SJSA1 (cell line): ENCODE results near the gene IDUA. TPM values are rescaled to one million over a fixed set of nuclear protein-coding genes. Genes with fewer than 3 reads are reported as not detected.

ENCODE experiments used
- DNase-seq, 2 experiments: peaks; one replicate each; pipeline ENCODE4 v3.0.0-alpha.2; 2015 to 2020; ENCODE audit warnings: low spot score in 2 of 2, low read depth in 1 of 2
- H3K27ac ChIP-seq: fragments of 250-450 bp; sonication (Bioruptor Pico); 2 replicates; pipeline ENCODE4 v1.5.1; 2020; ENCODE audit warnings: mild to moderate bottlenecking, moderate library complexity
- H3K27me3 ChIP-seq: fragments of 250-450 bp; sonication (Bioruptor Pico); replicated peaks from 2 replicates; pipeline ENCODE4 v1.5.1; 2020; ENCODE audit warnings: mild to moderate bottlenecking, moderate library complexity
- H3K36me3 ChIP-seq: fragments of 250-450 bp; sonication (Bioruptor Pico); 2 replicates; pipeline ENCODE4 v1.5.1; 2020; ENCODE audit warnings: mild to moderate bottlenecking
- H3K4me1 ChIP-seq: fragments of 250-450 bp; sonication (Bioruptor Pico); replicated peaks from 2 replicates; pipeline ENCODE4 v1.6.1; 2021; ENCODE audit warnings: mild to moderate bottlenecking
- H3K4me3 ChIP-seq: fragments of 250-450 bp; sonication (Bioruptor Pico); 2 replicates; pipeline ENCODE4 v1.5.1; 2020; ENCODE audit warnings: mild to moderate bottlenecking
- H3K9me3 ChIP-seq: fragments of 250-450 bp; sonication (Bioruptor Pico); replicated peaks from 2 replicates; pipeline ENCODE4 v1.5.1; 2020; ENCODE audit warnings: mild to moderate bottlenecking
- total RNA-seq: library from RNA; depleted of rRNA; stranded (reverse); fragments of >200 nt; shearing (Covaris generic); gene quantifications from 2 replicates; pipeline ENCODE4 v1.2.3, GENCODE V29; 2014

IDUA gene
- total RNA-seq, 1 experiment from 2014 or later, result 2.4 TPM

GRCh38 chr4:1002131-1002630 is 15.3 kb downstream of the IDUA start:
- Histone ChIP-seq H3K9me3 (no peaks in the 10 kb centered on the region), H3K4me3 (no peak overlapping the region), H3K36me3 (no peaks in the 10 kb centered on the region), H3K4me1 (no peaks in the 10 kb centered on the region), H3K27ac (no peak overlapping the region), H3K27me3 (peaks cover 18% of the 10 kb centered on the region)
- no peak for DNase-seq

- Histone ChIP-seq H3K36me3 (no peaks in the 10 kb centered on the region), H3K4me1 (no peaks in the 10 kb centered on the region), H3K27ac (no peak overlapping the region), H3K27me3 (peaks cover 14% of the 10 kb centered on the region), H3K4me3 (no peak overlapping the region), H3K9me3 (no peaks in the 10 kb centered on the region)
- no peak for DNase-seq
Observed at GRCh38 chr4:1002631-1003251, 15.9 kb downstream of the IDUA start.

- Histone ChIP-seq H3K4me3 (no peak overlapping the region), H3K4me1 (no peaks in the 10 kb centered on the region), H3K36me3 (no peaks in the 10 kb centered on the region), H3K27ac (no peak overlapping the region), H3K27me3 (peaks cover 12% of the 10 kb centered on the region; the same call in 1 of the 2 replicates), H3K9me3 (no peaks in the 10 kb centered on the region)
- no peak for DNase-seq
Observed at GRCh38 chr4:1003271-1004070, 16.6 kb downstream of the IDUA start.

GRCh38 chr4:1004071-1004418 is 17.2 kb downstream of the IDUA start:
- no peaks in the 10 kb centered on the region for H3K36me3 ChIP-seq
- DNase-seq, result no peak
- H3K4me3 ChIP-seq, result no peak overlapping the region
- H3K4me1 ChIP-seq, result peaks cover 1% of the 10 kb centered on the region; the same call in 1 of the 2 replicates
- no peak overlapping the region for H3K27ac ChIP-seq
- H3K27me3 ChIP-seq, result peaks cover 12% of the 10 kb centered on the region; the same call in 1 of the 2 replicates
- no peaks in the 10 kb centered on the region for H3K9me3 ChIP-seq

GRCh38 chr4:1004557-1005485 is 18.0 kb downstream of the IDUA start:
- Histone ChIP-seq H3K4me3 (no peak overlapping the region), H3K27ac (no peak overlapping the region), H3K9me3 (no peaks in the 10 kb centered on the region), H3K27me3 (peaks cover 13% of the 10 kb centered on the region), H3K36me3 (no peaks in the 10 kb centered on the region), H3K4me1 (peaks cover 4% of the 10 kb centered on the region)
- DNase-seq, result no peak

GRCh38 chr4:1006856-1007255 is 20.0 kb downstream of the IDUA start:
- Histone ChIP-seq H3K27me3 (peaks cover 22% of the 10 kb centered on the region), H3K36me3 (no peaks in the 10 kb centered on the region), H3K9me3 (no peaks in the 10 kb centered on the region), H3K27ac (no peak overlapping the region), H3K4me1 (peaks cover 17% of the 10 kb centered on the region), H3K4me3 (no peak overlapping the region)
- no peak for DNase-seq

GRCh38 chr4:1008840-1009541 is 22.1 kb downstream of the IDUA start:
- Histone ChIP-seq H3K4me1 (peaks cover 17% of the 10 kb centered on the region), H3K27ac (no peak overlapping the region), H3K36me3 (no peaks in the 10 kb centered on the region; the same call in 1 of the 2 replicates), H3K27me3 (peaks cover 11% of the 10 kb centered on the region), H3K4me3 (peak overlapping the region; percentile 30), H3K9me3 (no peaks in the 10 kb centered on the region)
- DNase-seq, result no peak

GRCh38 chr4:1009542-1010394 is 22.9 kb downstream of the IDUA start:
- Histone ChIP-seq H3K4me1 (peaks cover 17% of the 10 kb centered on the region), H3K4me3 (peak overlapping the region; percentile 30), H3K27me3 (peaks cover 11% of the 10 kb centered on the region), H3K27ac (no peak overlapping the region), H3K36me3 (no peaks in the 10 kb centered on the region; the same call in 1 of the 2 replicates), H3K9me3 (no peaks in the 10 kb centered on the region)
- DNase-seq, result peak in 1 of 2 experiments; percentile 33

- Histone ChIP-seq H3K4me1 (peaks cover 17% of the 10 kb centered on the region), H3K27ac (no peak overlapping the region), H3K9me3 (no peaks in the 10 kb centered on the region), H3K4me3 (no peak overlapping the region), H3K27me3 (peaks cover 11% of the 10 kb centered on the region), H3K36me3 (no peaks in the 10 kb centered on the region; the same call in 1 of the 2 replicates)
- DNase-seq, result peak in 1 of 2 experiments; percentile 22
Observed at GRCh38 chr4:1010395-1011021, 23.7 kb downstream of the IDUA start.

- H3K36me3 ChIP-seq, result no peaks in the 10 kb centered on the region; the same call in 1 of the 2 replicates
- peaks cover 17% of the 10 kb centered on the region for H3K4me1 ChIP-seq
- DNase-seq, result peak; percentile 36 to 85
- H3K27ac ChIP-seq, result no peak within 1 kb of the TSS
- no peaks in the 10 kb centered on the region for H3K9me3 ChIP-seq
- peak within 1 kb of the TSS; percentile 33 for H3K4me3 ChIP-seq
- peaks cover 11% of the 10 kb centered on the region for H3K27me3 ChIP-seq
Observed at GRCh38 chr4:1011022-1011665, 24.3 kb downstream of the IDUA start, which contains the start of gene FGFRL1. FGFRL1 (plus strand) TSS chr4:1011626; CDS start chr4:1012486, 860 bp downstream.

GRCh38 chr4:1011666-1012033 is 24.8 kb downstream of the IDUA start:
- Histone ChIP-seq H3K4me3 (no peak overlapping the region), H3K27ac (no peak overlapping the region), H3K4me1 (peaks cover 17% of the 10 kb centered on the region), H3K9me3 (no peaks in the 10 kb centered on the region), H3K27me3 (peaks cover 11% of the 10 kb centered on the region), H3K36me3 (no peaks in the 10 kb centered on the region; the same call in 1 of the 2 replicates)
- no peak for DNase-seq
